Ovary (tissue), 9 donors: ENCODE data around the gene PPIB. TPM values are rescaled to one million over a fixed set of nuclear protein-coding genes. Genes with fewer than 3 reads are reported as not detected.

Experiments
- DNase-seq, 5 donors: peaks; one replicate each; pipeline ENCODE4 v3.0.0-alpha.2; 2019 to 2020
- H3K27ac ChIP-seq, 2 donors: fragments of 200-600 bp; one replicate each; pipeline versions ENCODE4 v1.5.1 to v1.8.0; 2019 to 2022
- H3K27me3 ChIP-seq: fragments of 200-600 bp; one replicate; pipeline ENCODE4 v1.8.0; 2022
- H3K36me3 ChIP-seq: fragments of 200-600 bp; sonication (generic); one replicate; pipeline ENCODE4 v1.5.1; 2019
- H3K4me1 ChIP-seq: one replicate; pipeline ENCODE4 v1.8.1; 2013; ENCODE audit warnings: mild to moderate bottlenecking, moderate library complexity; ENCODE audit not compliant: insufficient read depth
- H3K4me3 ChIP-seq: fragments of 200-600 bp; sonication (generic); one replicate; pipeline ENCODE4 v1.5.1; 2017
- H3K9me3 ChIP-seq, 2 donors: fragments of 200-600 bp in 1 of 2; sonication (generic) in 1 of 2; one replicate each; pipeline versions ENCODE4 v1.5.1 to v1.8.1; 2013 to 2019; ENCODE audit warnings: mild to moderate bottlenecking in 1 of 2, moderate library complexity in 1 of 2
- EP300 ChIP-seq: sonication (generic); formaldehyde crosslinking; IDR thresholded peaks from one replicate; pipeline ENCODE4 v1.6.1; 2017; ENCODE audit warnings: antibody characterized with exemption
- POLR2A ChIP-seq: fragments of 450-650 bp; IDR thresholded peaks from one replicate; pipeline ENCODE4 v1.6.1; 2017; ENCODE audit warnings: antibody characterized with exemption, mild to moderate bottlenecking, moderate library complexity
- WGBS, 3 donors: extraction: QIAGEN DNeasy Blood & Tissue Kit in 1 of 3; methylation state at CpG; one replicate each; pipeline versions ENCODE4 v1.1.5 to v1.1.7; 2013 to 2017; 5-methylcytosine and 5-hydroxymethylcytosine counted together
- intact Hi-C, 4 donors: fragments of 100-400 bp; cut with DNase I; formaldehyde crosslinking; loops; one replicate each; pipeline versions ENCODE4 v1.11.0 to v1.15.1; 2022 to 2023
- polyA plus RNA-seq, 2 donors: library from polyadenylated mRNA; stranded (reverse); fragments of 200-250 nt in 1 of 2; fragments of 350-450 nt in 1 of 2; fragmentation: Illumina TruSeq in 1 of 2; extraction: RNeasy Lipid Tissue Mini Kit (QIAGEN cat#74804) in 1 of 2; gene quantifications; one replicate each; pipeline ENCODE4 v1.2.3, GENCODE V29; 2013 to 2014
- total RNA-seq, 7 donors: library from RNA; depleted of rRNA in 2 of 7; stranded (reverse); fragments of >200 nt in 2 of 7; fragmentation: NEBNext Ultra II Directional in 3 of 7; extraction: Animal tissue kit (Norgen Biotek cat#: 25700) in 3 of 7; gene quantifications; one replicate each; pipeline versions ENCODE4 v1.1.0 to v1.2.4, GENCODE V29; 2016 to 2023
- TF ChIP-seq, protein P1 (sequence below), 3 donors: fragments of 450-650 bp in 2 of 3; fragments of 200-600 bp in 1 of 3; IDR thresholded peaks; one replicate each; pipeline versions ENCODE4 v1.5.1 to v1.8.0; 2016 to 2022; ENCODE audit warnings: antibody characterized with exemption in 3 of 3, mild to moderate bottlenecking in 1 of 3
- donor health status: DM: no; HTN: no; CAD: no; lungs with moderate emphysema.
- donor health status: DM: no; HTN: no; CAD: no.
- donor health status: Bipolar disorder and iron deficiency.
- donor health status: DM: yes; HTN: yes; CAD: no.
- donor health status: DM: no; HTN: no; CAD: no.
- donor health status: DM: yes; HTN: yes; CAD: no.

The PPIB gene
- total and polyA plus RNA-seq, 9 donors, result 201 to 589 (median 393) TPM

DNA sequence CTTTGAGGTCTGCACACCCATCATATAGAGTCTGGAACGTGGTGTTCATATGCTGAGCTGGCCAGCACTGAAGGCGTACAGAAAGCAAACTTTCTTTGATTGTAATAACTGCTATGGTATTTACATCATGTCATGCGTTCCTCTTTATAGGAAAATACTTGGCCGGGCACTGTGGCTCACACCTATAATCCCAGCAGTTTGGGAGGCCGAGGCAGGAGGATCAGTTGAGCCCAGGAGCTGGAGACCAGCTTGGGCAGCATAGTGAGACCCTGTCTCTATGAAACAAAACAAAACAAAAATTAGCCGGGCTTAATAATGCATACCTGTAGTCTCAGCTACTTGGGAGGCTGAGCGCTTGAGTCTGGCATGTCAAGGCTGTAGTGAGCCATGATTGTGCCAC is 14.7 kb downstream of the PPIB start:
- TF ChIP-seq, protein P1, sequence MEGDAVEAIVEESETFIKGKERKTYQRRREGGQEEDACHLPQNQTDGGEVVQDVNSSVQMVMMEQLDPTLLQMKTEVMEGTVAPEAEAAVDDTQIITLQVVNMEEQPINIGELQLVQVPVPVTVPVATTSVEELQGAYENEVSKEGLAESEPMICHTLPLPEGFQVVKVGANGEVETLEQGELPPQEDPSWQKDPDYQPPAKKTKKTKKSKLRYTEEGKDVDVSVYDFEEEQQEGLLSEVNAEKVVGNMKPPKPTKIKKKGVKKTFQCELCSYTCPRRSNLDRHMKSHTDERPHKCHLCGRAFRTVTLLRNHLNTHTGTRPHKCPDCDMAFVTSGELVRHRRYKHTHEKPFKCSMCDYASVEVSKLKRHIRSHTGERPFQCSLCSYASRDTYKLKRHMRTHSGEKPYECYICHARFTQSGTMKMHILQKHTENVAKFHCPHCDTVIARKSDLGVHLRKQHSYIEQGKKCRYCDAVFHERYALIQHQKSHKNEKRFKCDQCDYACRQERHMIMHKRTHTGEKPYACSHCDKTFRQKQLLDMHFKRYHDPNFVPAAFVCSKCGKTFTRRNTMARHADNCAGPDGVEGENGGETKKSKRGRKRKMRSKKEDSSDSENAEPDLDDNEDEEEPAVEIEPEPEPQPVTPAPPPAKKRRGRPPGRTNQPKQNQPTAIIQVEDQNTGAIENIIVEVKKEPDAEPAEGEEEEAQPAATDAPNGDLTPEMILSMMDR (IDR thresholded peaks at IDR 0.05), result no peak
- TF ChIP-seq EP300, result no peak
- no peak for TF ChIP-seq POLR2A
- no peaks in the 10 kb centered on the region for H3K36me3 ChIP-seq
- H3K9me3 ChIP-seq, result no peaks in the 10 kb centered on the region
- DNase-seq, result no peak
- intact Hi-C loops, result loop anchor here in 1 of 4 donors (5.0 kb wide), 1 partner anchor 1334 kb away; no protein-coding TSS in a partner anchor
- no peak overlapping the region for H3K27ac ChIP-seq
- no peak overlapping the region for H3K4me3 ChIP-seq
- 76 to 82% (median 78%) methylated on average over 7 of the region's 7 CpGs for WGBS, 3 donors
- H3K4me1 ChIP-seq, result peaks cover 5% of the 10 kb centered on the region
- H3K27me3 ChIP-seq, result no peaks in the 10 kb centered on the region

DNA sequence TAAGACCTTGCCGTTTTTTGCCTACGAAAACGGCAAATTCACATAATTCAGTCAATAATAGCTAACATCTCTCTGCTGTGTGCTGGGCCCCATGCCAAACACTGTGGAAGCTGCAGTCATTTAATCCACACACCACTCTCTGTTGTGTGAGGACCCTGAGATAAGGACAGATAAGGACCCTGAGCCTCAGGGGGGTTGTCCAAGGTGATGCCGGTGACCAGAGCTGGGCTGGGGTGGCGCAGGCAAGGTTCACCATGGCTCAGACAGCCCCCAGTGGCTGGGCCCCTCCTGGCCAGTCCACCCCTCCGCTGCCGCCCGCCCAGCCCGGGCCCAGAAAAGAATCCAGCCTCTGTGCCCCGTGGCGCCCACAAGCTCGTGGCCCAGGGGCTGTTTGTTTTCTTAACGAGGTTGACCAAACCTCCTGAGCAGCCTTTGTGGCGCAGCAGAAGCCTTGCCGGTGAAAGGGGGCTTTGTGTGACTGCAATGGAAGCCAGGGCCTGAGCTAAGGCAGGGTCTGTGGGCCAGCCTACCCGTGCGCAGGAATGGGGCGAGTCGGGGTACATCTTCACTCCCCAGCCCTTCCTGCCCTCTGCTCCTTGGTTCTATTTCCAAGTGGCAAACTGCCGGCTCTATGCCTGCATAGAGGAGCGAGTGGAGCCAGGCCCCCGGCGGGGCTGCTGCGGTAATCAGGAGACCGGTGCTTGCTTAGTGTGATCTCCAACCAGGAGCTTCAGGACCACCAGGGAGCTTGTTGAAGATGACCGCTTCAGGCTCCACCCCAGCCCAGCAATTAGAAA is 15.7 kb downstream of the PPIB start:
- no peak for TF ChIP-seq POLR2A
- no peak for TF ChIP-seq EP300
- TF ChIP-seq, protein P1 (IDR thresholded peaks at IDR 0.05), result no peak
- Histone ChIP-seq H3K9me3 (no peaks in the 10 kb centered on the region), H3K4me3 (no peak overlapping the region), H3K27me3 (no peaks in the 10 kb centered on the region), H3K36me3 (no peaks in the 10 kb centered on the region), H3K4me1 (peaks cover 5% of the 10 kb centered on the region), H3K27ac (no peak overlapping the region)
- DNase-seq, result peak in 1 of 5 donors; percentile 9
- WGBS, 3 donors, result 69 to 74% (median 69%) methylated on average over 26 of the region's 26 CpGs
- intact Hi-C loops, result loop anchor here in 1 of 4 donors (5.0 kb wide), 1 partner anchor 1335 kb away; no protein-coding TSS in a partner anchor

DNA sequence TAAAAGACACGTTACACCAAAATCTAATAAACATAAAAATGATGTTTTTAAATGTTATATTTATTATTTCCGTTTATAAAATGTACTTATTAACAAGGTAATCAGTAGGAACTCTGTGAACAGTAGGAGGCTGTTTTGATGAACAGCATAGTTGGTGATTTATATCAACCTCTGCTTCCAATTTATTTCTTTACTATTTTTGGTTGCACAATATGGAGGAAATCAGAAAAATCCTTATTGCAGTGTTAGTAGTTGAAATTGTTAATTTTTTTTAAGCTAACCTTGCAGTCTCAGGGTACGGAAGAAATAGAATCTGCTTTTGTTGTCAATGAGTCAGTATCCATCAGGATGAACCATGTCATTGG is 16.3 kb downstream of the PPIB start:
- no peaks in the 10 kb centered on the region for H3K9me3 ChIP-seq
- H3K4me3 ChIP-seq, result no peak overlapping the region
- DNase-seq, result no peak
- no peaks in the 10 kb centered on the region for H3K27me3 ChIP-seq
- intact Hi-C loops, result loop anchor here in 1 of 4 donors (5.0 kb wide), 1 partner anchor 1336 kb away; no protein-coding TSS in a partner anchor
- H3K27ac ChIP-seq, result no peak overlapping the region
- no peaks in the 10 kb centered on the region for H3K36me3 ChIP-seq
- H3K4me1 ChIP-seq, result no peaks in the 10 kb centered on the region
- WGBS, 3 donors, result 65 to 79% (median 72%) methylated on average over 3 of the region's 3 CpGs
- TF ChIP-seq POLR2A, result no peak

DNA sequence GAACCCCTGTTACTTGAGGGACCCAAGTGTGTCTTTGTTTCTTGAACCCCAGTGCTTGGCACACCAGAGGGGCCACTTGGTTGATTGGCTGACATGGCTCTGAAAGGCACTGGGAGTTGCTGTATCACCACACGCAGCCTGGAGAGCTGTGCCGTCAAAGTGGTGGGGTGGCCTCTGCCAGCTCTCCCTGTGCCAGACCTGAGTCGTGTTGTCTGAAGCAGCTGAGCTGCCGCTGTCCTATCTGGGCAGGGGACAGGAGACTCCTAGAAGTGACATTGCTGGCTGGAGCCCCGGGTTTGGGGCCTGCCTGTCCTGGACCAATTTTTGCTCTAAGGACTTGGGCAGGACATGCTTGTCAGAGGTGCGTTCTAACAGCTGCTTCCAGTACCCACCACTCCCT is 16.8 kb downstream of the PPIB start:
- Histone ChIP-seq H3K4me3 (no peak overlapping the region), H3K36me3 (no peaks in the 10 kb centered on the region), H3K27me3 (no peaks in the 10 kb centered on the region), H3K27ac (no peak overlapping the region), H3K4me1 (no peaks in the 10 kb centered on the region), H3K9me3 (no peaks in the 10 kb centered on the region)
- intact Hi-C loops, result loop anchor here in 1 of 4 donors (5.0 kb wide), 1 partner anchor 1336 kb away; no protein-coding TSS in a partner anchor
- peak in 1 of 5 donors; percentile 10 for DNase-seq
- TF ChIP-seq, protein P1 (IDR thresholded peaks at IDR 0.05), result no peak
- no peak for TF ChIP-seq EP300
- TF ChIP-seq POLR2A, result no peak
- 67 to 70% (median 67%) methylated on average over 6 of the region's 6 CpGs for WGBS, 3 donors
